Raji (cell line): ENCODE results near the gene CTSH.

Experiments used
- POLR2A ChIP-seq: IDR thresholded peaks from 2 replicates; pipeline ENCODE4 v1.6.1; 2011; ENCODE audit warnings: low read depth, low read length, control low read depth; ENCODE audit not compliant: insufficient read depth

Gene CTSH

DNA sequence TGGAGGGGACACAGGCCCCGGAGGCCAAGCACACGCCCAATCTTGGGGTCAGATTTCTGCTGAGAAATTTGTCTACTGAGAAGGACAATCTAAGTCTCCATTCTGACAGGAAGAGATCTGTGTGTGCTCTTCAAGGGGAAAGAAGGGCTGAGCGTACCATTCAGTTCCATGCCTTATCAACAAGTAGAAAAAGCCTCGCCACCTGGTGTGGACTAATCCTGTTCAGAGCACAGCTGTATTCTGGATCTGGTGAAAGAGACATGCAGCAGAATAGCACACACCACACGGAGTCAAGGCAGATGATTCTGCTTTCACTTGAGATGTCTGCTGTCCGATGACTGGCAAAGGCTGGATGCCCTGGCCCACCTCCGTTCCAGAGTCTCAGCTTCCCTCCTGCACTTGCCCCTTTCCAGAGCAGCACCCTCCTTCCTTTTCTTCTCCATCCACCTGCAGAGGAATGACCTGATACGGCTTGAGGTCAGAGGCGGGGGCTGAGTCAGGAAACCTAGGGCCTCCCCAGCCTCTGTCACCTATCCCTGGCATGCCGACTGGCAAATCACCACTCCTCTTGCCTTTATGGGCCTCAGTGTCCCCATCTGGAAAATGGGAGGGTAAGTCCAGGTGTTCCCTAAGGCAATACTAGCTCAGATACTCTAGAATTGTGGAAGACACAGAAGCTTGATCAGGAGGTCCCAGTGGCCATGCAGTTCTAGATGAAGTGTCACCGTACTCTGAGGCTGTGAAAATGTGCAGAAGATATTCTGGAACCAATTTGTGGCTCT, 36.9 kb upstream of the CTSH start:
- no peak for TF ChIP-seq POLR2A

DNA sequence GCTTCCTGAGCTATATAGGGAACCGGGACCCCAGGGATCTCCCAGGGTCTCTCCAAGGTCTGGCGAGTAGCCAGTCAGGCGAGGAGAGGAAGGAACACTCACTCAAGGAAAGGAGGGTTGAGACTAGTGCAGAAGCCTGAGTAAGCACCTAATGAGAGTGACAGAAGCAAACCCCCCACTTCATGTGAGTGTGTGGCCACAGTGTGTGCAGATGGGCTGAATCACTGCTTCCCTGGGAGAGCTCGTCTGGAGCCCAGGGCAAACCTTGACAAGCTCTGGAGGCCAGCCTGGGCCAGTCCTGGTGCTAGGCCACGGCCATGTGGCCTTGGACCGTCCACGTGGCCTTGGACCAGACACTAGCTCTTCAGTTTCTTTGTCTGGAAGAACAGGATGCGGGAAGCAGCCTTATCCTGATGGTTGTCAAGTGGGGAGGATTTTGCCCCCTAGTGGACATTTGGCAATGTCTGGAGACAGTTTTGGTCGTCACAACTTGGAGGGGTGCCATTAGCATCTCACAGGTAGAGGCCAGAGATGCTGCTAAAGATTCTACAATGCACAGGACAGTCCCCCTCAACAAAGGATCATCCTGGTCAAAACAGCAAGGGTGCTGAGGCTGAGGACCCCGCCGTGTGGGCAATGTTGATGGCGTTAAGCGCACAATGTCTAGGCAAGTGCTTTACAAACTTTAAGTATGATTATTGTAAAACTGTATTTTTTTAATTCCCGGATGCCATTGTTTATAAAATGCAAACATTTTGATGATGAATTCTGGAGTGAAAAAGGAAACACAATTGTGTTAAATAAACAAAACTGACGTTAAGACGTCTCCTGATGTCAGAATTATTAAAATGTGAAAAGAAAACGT, 34.8 kb upstream of the CTSH start:
- no peak for TF ChIP-seq POLR2A

DNA sequence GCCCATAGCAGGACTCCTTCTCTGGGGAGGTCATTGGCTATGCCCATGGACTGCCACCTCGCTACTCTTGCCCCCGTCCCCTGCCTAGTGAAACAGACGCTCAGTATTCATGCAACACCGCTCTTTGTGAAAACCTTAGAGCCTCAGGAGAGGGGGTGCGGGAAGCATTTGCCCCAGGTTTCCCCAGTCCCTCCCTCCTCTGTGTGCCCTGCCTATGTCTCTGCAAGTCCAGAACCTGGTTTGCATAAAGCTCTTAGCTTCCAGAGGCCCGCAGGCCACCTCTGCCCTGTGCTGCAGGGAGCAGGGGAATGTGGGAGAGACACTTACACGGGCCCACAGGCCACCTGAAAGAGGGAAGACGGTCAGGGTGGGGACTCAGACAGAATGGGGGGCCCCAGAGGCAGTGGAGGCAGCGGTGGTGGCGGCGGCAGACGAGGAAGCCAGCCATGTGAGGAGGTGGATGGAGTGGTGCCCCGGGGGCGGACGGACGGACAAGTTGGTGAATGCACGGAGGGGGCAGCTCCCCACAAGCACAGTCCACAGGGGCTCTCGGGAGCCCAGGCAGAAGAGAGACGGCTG, 33.8 kb upstream of the CTSH start:
- TF ChIP-seq POLR2A: no peak

DNA sequence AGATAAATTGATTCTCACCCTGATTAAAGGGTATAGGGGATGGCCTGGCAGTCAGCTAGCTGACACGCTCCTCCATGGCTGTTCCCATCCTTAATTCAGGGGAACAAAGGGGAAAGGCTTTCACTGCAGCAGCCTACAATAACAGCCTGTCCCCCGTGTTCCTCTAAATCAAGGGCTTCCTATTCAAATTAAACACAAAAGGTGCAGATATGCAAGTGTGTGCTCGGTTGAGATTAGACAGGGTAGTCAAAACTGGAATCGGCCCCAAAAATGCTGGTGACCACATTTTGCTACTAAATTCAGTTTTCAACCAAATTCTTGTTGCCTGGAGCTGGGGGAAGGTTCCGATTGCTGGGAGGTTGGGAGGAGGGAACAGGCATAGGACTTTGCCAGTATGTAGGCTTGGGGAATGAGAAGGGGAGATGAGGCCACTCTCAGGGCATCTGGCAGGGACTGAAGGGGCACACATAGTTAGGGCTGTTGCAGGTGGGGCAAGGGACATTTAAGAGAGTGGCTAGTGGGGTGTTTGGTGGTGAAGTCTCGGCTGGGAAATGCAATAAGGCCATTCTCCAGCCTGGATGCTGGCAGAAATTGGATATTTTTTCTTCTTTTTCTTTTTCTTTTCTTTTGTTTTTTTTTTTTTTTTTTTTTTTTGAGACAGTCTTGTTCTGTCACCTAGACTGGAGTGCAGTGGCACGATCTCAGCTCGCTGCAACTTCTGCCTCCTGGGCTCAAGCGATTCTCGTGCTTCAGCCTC, 32.9 kb upstream of the CTSH start:
- no peak for TF ChIP-seq POLR2A

DNA sequence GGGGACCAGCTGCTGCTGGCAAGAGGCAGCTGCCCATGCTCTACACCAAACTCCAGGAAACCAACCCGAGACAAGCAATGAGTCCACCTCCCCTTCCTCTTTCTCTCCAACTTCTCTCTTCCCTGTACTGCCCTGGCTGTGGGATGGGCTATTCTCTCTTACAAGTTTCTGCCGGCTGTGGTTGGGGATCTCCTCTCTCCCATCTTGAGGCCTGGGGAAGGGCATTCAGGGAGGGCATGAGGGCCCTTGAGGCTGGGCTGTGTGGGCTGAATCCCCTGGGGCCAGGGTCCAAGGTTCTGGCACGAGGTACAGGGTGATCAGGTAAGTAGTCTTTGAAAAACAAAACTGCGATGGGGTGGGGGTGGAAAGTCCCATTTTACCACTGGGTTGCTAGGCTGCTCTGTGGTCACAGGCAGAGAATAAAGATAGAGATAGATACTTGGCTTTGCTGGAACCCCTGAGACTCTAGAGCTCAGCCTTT, 32.3 kb upstream of the CTSH start:
- TF ChIP-seq POLR2A: no peak

DNA sequence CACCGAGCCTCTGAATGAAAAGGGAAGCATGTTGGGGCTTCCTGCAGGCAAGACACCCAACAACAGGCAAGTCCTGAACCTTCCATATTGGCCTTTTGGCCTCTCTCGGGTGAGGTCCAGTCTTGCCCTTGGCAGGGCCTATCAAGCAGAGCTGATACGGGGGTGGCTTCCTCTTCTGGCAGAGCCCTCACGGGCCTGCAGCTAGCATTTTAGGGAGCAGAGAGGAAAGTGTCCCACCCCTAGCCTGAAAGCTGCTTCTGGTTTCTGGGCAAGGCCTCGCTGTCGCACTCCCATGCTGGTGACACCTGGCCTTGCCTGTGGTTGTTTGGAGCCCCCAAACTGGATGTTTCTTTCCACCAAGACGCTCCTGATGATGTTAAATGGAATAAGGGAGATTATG, 31.8 kb upstream of the CTSH start:
- no peak for TF ChIP-seq POLR2A

DNA sequence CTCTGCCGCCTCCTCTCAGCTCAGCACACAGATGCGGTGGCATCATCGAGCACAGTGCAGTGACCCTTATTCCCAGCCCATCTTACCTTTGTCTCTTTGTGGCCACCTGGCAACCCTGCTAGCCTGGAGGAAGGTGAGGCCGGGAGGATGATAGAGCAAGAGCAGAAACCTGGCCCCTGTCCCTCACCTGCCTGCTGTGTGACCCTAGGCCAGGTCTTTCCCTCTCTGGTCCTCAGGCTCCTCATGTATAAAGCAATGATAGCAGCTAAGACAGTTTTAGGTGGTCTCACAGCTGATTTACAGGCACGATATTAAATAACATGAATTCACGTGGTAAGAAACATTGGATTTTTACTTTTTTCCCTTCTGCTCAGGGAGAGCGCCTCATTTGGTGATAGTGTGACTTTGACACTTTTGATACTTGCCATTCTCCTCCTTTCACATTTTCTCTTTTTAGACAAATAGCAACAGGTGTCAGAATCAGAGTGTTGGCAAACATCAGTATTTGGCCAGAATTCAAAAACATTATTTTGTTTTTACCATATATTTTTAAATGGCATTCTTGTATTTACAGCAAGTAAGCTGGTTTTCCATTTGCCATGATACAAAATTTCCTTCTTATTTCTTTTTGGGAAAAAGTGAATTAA, 29.5 kb upstream of the CTSH start:
- no peak for TF ChIP-seq POLR2A

DNA sequence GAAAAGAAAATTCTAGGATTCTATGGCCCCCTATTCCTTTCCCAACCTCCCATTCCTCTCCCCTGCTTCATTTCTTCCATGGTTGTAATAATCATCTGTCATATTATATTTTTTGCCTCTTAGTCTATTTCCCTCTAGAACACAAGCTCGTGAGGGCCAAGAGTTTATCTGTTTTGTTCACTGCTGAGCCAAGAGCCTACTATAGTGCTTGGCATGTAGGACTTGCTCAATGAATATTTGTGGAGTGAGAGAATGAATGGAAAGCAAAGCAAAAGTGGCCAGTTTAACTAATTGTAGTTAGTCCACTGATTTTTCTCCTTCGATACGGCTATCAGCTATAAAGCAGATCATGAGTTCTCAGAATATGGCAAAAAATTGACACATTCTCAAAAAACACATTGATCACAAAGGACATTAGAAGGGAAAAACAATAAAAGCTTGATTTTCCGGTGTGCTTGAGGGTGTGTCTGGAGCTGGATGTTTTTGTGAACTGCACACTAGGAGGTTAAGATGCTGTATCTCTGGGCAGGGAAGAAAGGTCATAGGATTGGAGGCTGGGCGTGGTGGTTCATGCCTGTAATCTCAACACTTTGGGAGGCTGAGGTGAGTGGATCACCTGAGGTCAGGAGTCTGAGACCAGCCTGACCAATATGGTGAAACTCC, 25.0 kb upstream of the CTSH start:
- TF ChIP-seq POLR2A: no peak

DNA sequence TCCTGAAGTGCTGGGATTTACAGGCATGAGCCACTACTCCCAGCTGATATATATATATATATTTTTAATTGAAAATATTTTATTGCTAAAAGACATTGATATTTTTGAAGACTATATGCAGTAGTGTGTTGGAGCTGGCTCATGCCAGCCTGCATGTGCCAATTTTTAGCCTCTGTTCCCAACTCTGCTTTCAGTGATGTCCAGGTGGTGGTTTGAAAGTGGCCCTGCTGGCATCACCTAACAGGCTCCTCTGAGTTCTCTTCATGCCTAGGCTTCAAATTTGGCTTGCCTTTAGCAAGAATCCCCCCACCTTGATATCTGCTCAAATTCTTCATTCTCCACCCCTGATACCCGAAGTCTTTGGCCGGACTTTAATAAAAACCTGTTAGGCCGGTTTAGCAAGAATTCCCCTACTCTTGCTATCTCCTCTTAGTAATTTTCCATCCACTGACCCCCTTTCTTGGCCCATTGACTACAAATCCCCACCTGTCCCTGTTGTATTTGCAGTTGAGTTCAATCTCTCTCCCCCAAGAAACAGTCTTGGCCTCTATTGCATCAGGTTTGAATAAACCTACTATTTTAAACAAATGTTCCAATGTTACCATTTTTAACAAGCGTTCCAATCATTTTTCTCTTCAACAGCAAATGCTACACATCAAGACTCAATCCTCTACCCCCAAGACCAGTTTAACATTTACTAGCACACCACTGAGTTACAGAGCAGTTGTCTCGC, 23.9 kb upstream of the CTSH start:
- TF ChIP-seq POLR2A: no peak

DNA sequence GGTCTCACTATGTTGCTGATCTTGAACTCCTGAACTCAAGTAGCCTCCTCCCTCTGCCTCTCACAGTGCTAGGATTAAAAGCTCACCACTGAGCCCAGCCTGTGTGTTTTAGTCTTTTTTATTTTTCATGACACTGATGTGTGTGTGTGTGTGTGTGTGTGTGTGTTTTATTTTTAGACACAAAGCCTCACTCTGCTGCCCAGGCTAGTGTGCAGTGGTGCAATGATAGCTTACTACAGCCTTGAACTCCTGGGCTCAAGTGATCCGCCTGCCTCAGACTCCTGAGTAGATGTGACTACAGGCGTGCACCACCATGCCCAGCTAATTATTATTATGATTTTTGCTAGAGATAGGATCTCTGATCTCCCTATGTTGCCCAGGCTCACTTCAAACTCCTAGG, 23.3 kb upstream of the CTSH start:
- no peak for TF ChIP-seq POLR2A

DNA sequence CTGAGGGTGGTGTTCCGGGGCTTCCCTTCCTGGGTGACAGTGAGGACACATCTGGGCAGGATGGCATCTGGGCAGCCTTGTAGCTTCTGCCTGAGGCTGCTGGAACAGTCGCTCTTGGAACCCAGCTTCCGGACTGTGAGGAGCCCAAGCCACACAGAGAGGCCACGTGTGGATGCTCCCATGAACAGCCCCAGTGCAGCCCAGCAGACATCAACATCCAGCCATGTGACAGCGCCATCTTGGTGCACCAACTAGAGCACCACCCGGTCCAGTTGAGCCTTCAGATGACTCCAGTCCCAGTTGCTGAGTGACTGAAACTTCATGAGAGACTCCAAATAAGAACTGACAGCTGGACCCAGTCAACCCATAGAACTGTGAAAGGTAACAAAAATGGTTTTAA, 15.5 kb upstream of the CTSH start:
- TF ChIP-seq POLR2A: no peak

DNA sequence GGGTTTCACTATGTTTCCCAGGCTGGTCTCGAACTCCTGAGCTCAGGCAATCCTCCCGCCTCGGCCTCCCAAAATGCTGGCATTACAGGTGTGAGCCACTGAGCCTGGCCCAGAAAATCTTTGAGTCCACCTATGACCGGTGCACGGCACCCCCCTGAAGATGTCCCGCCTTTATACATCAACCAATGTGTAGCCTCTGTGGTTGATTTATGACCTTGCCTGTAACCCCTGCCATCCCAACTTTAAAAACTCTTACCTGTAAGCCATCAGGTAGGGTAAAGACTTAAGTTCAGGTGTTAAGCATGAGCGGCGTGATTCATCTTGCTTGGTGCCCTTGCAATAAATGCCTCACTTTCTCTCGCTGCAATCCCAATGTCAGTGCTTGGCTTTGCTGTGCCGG, 14.5 kb upstream of the CTSH start:
- no peak for TF ChIP-seq POLR2A

DNA sequence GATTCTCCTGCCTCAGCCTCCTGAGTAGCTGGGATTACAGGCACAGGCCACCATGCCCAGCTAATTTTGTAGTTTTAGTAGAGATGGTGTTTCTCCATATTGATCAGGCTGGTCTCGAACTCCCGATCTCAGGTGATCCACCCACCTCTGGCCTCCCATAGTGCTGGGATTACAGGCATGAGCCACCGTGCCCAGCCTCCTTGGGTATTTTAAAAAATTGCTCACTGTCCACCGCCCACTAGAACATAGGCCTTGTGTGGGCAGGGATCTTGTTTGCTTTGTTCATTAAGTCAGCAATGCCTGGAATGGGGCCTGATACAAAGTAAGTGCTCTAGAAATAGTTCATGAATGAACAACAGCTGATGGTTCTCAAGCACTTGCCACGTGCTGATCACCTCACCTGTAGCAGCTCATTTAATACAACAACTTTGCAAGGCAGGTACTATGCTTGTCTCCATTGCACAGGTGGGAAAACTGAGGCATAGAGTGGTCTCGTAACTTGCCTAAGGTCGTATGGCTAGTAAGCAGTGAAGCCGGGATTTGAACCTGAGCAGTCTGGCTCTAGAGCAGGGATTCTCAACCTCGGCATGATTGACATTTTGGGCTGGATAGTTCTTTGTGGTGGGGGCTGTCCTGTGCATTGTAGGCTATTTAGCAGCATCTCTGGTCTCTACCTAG, 12.7 kb upstream of the CTSH start:
- TF ChIP-seq POLR2A: no peak
